Heart left ventricle (tissue), 13 donors: Measurements from ENCODE around the gene SMCO3.

ENCODE experiments used
- CTCF ChIP-seq, 12 donors: fragments of 200-600 bp; sonication (generic) in 4 of 12; IDR thresholded peaks; one replicate each; pipeline versions ENCODE4 v1.5.0 to v1.8.0; 2018 to 2022; ENCODE audit warnings: antibody characterized with exemption in 12 of 12, mild to moderate bottlenecking in 5 of 12
- POLR2A ChIP-seq, 2 donors: fragments of 450-650 bp; IDR thresholded peaks; one replicate each; pipeline ENCODE4 v1.6.1; 2017; ENCODE audit warnings: antibody characterized with exemption in 2 of 2, mild to moderate bottlenecking in 2 of 2, moderate library complexity in 2 of 2
- donor health status: ischemic (EF 13 %, LVEDD 7.1; RV severe dilation, severe dysfunction).
- donor health status: DM: no; HTN: yes; CAD: no.
- donor health status: DM: no; HTN: no; CAD: no.
- donor health status: ischemic (EF 25% LVEDD 6.9; RV normal size, moderate dysfunction).
- donor health status: ischemic (EF 25% LVEDD 5.7; RV mildly dilated, moderate dysfunction).
- donor health status: ischemic (EF 35%, LVEDD 5.7; RV mildly dilated, moderate dysfunction).
- donor health status: nonischemic (EF 11% LVEDD 7.7; RV severe dilation, severe dysfunction).
- donor health status: DM: yes; HTN: yes; CAD: no.
- donor health status: PGD.
- donor health status: ischemic (EF 29% LVEDD 5.4; RV normal size, mild dysfunction).
- donor health status: nonischemic (EF 23%, LVEDD 6.1; RV moderate dilation, normal function).

DNA sequence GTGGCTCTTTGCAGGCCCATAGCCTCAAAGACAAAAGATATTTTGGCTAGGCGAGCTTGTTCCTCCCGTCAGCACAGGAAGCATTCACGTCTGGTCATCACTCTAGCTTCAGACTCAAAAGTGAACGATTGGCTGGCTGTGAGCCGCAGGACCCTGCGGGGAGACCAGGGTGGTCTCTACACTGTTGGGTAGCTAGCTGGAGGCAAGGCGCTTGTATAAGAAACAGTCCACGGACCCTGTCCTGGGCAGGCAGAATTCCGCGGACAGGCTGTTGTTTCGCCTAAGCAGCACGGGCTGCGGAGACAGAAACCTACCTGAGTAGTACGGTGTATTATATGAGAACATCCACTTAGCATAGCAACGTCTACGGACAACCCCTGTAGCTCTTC lies 40.3 kb downstream of the SMCO3 start:
- TF ChIP-seq CTCF (IDR thresholded peaks at IDR 0.05), result no peak
- TF ChIP-seq POLR2A (IDR thresholded peaks at IDR 0.05), result no peak
